Left colon (tissue), 2 donors: ENCODE data around the gene ZBTB16. TPM values are rescaled to one million over a fixed set of nuclear protein-coding genes. Genes with fewer than 3 reads are reported as not detected.

Experiments used
- ATAC-seq: fragments of 200-7000 bp; cut with Tn5 transposase; one replicate; pipeline ENCODE4 v1.9.1; 2020; ENCODE audit warnings: mild to moderate bottlenecking, moderate library complexity
- DNase-seq, 2 donors: peaks; one replicate each; pipeline ENCODE4 v3.0.0-alpha.2; 2020
- intact Hi-C, 2 donors: fragments of 100-400 bp; cut with DNase I in 1 of 2; cut with micrococcal nuclease in 1 of 2; formaldehyde crosslinking; loops; one replicate each; pipeline versions ENCODE4 v1.11.2 to v1.14.0; 2022; cut with DNase I, micrococcal nuclease
- total RNA-seq, 2 donors: library from RNA; stranded (reverse); fragmentation: NEBNext Ultra II Directional; extraction: Animal tissue kit (Norgen Biotek cat#: 25700); gene quantifications; one replicate each; pipeline ENCODE4 v1.2.1, GENCODE V29; 2021
- donor health status: DM: no; HTN: no; CAD: no.
- donor health status: DM: yes; HTN: yes; CAD: no.

The ZBTB16 gene
- total RNA-seq, 2 donors from 2014 or later = 10.0 to 75.1 TPM

DNA sequence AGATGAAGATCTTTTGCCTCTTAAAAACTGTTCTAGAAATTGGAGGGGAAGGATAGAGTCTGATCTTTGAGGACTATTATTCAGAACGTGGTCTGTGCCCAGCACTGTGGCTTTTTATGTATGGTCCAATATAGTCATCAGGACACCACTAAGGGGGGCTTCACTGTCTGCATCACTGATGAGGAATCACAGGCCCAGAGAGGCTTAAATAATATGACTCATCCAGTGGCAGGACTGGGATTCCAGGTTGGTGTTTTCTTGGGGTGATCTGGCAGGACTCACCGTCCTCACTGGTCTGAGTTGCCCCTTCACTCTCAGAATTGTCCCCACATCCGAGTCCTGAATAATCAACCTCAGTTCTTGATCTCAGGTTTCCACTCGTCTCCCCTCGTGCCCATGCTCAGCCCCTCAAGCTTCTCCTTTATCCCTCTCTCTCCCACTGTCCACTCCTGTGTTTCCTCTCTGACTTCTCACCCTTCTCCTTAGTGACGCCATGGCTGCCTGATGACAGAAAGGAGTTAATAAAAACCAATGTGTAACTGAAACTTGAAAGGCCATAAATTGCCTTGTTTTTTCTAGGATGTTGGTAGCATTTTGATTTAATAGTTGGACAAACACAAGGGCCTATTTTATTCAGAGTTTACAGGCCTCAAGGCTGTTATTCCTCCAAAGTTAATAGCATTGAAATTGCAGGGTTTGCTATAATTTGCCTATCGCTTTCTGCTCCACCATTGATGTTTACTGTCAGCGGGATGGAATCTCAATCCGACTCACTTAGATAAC, 141.0 kb downstream of the ZBTB16 start:
- ATAC-seq (no peak), DNase-seq (no peak)
- intact Hi-C loops = no loop called here

DNA sequence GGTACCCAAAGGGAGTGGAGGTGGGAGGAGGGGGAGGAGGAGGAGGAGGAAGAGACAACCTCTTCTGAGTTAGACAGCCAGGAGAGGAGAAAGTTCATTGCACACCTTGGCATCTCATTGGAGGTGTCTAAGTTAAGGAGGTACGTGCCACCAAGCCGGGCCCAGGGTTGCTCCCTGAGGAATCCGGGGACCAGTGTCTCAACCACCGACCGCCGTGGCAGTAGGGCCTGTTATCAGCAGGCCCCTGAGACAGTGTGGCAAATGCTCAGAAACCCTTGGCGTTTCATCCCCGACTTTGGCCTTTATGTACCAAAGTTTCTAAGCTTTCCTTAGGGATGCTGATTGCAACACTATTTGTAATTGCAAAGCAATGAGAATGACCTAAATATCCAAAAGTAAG, 141.7 kb downstream of the ZBTB16 start:
- DNase-seq = no peak
- intact Hi-C loops = no loop called here

DNA sequence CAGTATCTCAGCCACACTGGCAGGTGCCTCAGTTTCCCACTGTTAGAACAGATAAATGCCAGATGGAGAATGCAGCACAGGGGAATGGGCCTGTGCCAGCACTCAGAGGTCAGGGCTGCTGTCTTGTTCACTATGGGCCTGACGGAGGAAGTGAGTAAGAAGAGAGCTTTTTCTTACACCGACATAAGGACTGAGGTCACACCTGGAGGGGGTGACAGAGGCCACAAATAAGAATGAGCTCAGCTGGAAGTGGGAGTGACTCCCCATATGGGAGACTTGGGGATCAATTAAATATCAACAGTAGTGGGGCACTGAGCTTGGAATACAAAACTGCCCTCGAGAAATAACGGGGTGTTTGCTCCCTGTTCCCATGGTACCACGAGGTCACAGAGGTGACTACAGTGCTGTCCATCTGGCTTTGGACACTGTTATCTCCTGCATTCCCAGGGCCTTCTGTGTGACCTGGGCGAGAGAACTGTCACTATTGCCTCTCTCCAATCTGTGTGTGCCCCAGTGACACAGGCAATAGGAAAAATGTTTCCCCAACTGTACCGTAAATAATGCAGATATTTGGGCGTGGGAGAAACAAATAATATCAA, 142.6 kb downstream of the ZBTB16 start:
- DNase-seq (no peak), ATAC-seq (no peak)
- intact Hi-C loops = no loop called here

More for the DNA sequence above, 141.7 kb downstream of the ZBTB16 start:
- ATAC-seq = no peak

DNA sequence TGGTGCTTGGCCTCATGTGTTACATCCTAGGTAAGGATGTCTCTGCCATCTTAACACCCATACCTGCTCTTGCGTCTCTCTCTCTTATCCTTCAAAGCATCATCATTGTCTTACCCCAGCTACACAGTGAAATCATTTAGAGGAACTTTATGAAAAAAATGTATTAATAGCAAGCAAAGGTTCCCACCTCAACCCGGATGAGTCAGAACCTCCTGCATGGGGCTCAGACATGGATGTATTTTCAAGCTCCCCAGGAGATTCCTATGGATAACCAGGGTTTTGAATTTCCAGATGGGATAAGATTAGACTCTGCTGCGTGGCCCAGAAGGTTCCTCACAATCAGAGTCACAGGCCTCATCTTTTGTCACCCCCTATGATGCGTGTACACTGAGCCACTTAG, 147.6 kb downstream of the ZBTB16 start:
- DNase-seq (no peak), ATAC-seq (no peak)
- intact Hi-C loops = no loop called here

DNA sequence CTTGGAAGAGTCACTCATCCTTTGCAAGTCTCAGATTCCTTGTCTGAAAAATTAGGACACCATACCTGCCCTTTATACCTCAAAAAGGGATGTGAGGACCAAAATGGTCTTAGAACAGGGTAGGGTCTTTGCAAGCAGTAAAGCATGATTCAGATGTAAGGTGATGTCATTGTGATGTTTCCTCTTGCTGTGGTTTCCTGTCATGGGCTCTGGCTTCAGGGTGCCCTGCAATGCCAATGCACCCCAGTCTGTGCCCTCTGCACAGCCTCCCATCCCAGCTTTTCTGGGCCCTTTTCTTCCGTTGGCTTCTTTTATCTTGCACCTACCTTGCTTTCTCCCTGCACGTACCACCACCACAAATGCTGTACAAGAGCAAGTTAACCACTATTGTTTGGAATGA, 148.9 kb downstream of the ZBTB16 start:
- no peak for DNase-seq
- no peak for ATAC-seq
- intact Hi-C loops = no loop called here

DNA sequence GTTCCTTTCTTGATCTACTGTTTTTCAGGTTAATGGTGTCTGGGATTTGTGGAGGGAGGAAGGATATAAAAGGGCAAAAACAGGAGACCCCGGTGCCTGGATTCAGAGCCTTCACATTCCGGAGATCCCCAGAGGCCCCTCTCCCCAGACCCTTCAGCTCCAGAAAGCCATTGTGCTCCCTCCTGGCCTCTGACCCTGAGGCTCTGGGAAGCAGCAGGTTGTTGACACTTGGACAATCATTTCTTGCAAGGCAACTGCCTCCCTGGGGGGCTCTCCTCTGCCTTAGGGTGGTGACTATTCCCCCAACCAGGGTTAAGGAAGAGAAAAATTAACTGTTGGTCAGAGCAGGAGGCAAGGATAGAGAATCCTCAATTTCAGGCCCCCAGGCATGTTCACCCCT, 149.8 kb downstream of the ZBTB16 start:
- intact Hi-C loops = no loop called here
- DNase-seq (no peak), ATAC-seq (no peak)

DNA sequence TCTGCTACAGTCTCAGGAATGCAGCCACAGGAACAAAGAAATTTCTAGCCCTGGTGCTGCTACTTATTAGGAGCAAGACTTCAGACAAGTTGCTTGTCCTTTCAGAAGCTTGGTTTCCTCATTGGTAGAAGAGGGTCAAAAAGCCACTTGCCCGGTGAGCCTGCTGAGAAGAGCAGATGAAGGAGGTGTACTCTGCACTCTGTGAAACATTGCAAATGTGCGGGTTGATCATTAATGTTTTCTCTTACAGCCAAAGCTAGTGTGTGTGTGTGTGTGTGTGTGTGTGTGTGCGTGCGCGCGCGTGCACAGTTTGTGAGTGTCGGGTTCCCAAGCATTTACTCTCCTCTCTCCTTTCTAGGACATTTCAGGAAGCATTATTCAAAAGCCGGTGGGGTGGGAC, 150.4 kb downstream of the ZBTB16 start:
- DNase-seq = peak in 1 of 2 donors; percentile 24
- intact Hi-C loops = no loop called here
- peak; percentile 93 for ATAC-seq

DNA sequence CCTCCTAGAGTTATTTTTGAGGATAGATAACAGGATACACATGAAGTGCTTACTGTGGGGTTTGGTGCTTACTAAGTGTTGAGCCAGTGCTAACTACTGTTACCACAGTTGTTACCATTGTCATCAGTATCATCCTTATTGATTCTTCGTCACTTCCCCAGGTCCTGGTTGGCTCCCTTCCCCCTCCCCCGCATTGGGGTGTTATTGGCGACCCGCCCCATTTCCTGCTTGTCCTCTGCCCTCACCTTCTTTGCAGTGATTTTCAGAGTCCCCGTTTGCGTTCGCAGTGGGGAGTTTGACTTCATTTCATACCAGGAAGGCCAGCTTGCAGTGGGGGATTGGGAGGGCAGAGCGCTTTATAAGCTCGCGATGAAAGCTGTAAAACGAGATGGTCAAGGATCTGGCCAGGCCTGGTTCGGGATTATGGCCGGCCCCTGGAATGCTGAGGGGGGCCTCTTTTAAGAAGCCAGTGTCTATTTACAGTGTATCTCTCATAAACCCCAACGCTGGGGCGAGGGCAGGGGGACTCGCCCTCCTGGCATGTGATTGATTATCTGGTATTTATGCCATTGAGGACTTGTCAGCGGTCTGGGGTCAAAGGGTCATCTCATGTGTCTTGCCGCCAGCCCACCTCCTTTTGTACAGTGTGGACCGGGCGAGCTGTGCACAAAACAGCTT, 152.1 kb downstream of the ZBTB16 start:
- DNase-seq (no peak), ATAC-seq (no peak)
- intact Hi-C loops = no loop called here

DNA sequence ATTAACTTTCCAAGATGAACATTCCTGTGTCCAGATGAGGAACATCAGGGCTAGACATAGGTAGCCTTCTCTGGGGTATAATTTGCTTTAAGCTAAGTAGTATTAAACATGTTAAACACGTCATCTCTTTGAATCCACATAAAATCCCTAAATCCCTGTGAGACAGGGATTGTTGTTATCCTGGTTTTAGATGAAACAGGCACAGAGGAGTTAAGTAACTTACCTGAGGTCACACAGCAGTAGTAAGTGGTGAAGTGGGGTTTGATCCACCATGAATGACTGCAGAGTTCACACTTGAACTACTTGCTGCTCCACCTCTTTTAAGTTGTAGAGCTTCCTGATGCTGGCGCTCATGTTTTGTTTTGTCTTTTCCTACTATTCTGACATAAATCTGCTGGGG, 154.1 kb downstream of the ZBTB16 start:
- intact Hi-C loops = no loop called here
- DNase-seq (no peak), ATAC-seq (no peak)

DNA sequence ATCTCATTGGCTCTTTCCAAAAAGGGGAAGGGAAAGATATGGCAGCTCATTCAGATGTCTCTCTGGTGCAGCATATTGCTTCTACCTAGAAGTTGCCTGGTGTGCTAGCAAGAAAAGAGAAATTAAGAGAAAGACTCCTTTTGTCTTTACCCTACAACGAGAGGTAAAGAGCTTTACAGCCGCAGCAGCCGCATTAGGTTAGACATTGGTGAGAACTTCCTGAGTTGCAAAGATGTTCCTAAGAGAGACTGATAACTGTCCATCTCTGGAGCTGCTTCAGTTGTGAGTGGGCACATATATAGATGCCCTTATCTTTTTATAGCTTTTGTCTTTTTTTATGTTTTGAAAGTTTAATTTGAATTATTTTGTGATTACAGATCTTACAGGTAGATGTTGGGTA, 155.9 kb downstream of the ZBTB16 start:
- no peak for DNase-seq
- no peak for ATAC-seq
- intact Hi-C loops = no loop called here

DNA sequence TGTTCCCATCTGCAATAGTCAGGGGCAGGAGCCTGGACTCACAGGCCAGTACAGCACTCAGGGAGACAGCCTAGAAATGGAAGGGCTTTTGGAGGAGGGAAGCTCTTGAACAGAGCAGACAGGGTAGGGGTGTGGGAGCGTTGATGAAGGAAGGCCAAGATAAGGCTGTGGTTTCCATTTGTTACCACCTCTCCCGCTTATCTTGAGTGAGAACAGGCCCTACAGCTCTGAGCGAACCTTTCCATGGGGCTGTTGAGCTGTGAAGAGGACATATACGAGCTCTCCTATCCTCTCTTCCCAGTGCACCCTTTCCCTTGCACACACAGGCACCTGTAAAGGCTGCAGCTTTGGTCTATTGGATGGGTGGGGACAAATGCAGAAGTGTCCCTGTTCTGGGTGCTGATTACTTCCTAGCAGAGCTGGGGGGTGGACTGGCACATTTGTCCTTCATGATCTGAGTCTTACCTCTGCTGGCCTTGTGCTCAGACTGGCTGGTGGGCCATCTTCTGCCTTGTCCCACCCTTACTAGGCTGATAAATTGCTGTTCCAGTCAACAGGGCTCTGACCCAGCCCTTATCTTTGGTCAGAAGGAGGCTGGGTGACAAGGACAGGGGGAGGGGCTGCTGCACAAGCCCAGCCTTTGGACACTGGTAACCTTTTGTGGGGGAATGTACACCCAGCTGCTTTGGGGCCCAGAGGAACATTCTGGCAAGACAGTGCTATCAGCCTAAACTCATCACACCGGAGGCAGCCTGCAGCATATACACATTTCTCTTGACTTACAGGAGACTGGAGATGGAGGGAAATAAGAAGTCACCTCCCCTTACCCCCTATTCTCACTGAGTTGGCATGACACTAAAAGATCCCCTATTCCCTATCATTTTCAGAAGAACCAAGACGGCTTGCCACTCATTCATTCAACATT, 156.6 kb downstream of the ZBTB16 start:
- DNase-seq (no peak), ATAC-seq (no peak)
- intact Hi-C loops = no loop called here

DNA sequence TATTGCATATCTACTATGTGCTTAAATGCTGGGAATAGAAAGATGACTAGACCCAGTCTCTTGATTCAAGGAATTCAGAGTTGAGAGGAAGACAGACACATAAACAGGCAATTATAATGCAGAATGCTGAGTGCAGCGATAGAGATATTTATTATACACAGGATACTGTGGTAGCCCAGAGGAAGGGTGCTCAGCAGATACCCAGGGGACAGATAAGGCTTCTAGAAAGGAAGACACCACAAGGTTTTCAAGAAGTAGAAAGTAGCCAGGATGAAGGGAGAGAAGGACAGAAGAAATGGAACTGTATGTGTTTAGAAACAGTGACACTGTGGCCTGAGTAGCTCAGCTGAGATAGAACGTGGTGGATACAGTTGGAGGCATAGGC, 157.3 kb downstream of the ZBTB16 start:
- DNase-seq (no peak), ATAC-seq (no peak)
- intact Hi-C loops = no loop called here

DNA sequence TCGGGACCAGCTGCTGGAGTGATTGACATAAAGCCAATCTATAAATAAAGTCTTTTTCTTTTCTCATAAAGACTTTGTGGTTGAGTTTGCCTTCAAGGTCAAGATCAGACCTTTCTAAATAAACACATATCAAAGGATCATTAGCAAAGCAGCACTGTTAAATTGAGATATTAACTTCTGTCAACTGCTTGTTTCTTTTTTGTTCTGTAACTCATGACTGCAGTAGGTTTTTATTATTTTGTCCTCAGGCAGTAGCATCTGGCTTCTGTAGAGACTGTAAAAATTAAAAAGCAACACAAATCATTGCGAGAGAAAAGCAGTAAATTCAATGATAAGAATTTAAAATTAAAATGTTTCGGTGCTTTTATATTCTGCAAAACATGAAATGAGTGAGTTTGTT, 159.0 kb downstream of the ZBTB16 start:
- intact Hi-C loops = no loop called here
- DNase-seq (no peak), ATAC-seq (no peak)

DNA sequence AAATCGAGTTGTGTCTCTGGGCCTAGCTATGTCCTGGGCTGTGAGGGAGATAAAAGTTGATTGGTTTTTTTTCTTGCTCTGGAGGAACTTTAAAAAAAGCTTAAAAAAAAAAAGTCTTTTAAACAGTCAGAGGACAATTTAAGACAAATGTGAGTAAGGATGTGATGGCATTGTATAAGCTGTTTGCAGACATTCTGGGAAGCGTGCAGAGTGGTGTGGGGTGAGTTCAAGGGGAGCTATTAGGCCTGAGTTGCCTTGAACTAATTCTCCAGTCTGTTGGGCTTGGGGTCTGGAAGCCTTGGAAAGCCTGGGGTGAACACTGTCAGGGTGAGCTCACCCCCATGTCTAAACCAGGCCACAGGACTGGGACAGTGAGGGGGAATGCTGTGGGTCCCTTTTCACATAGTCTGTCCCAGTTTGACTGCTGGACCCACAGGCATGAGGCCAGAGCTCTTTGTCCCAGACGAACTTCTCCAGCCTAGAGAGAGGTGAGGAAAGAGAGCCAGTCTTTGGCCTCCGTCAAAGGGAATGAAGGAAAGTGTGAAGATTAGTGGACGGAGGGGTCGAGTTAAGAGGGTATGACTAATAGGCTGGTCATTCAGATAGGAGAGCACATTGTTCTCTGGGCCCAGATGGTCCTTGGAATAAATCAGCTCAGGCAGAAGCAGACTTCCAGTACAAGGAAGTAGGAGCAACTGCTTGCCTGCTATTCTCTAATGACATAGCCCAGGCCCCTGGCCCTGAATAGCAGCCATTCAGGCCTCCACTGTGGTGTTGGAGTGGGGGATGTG, 160.2 kb downstream of the ZBTB16 start:
- no peak for ATAC-seq
- intact Hi-C loops = no loop called here
- no peak for DNase-seq

DNA sequence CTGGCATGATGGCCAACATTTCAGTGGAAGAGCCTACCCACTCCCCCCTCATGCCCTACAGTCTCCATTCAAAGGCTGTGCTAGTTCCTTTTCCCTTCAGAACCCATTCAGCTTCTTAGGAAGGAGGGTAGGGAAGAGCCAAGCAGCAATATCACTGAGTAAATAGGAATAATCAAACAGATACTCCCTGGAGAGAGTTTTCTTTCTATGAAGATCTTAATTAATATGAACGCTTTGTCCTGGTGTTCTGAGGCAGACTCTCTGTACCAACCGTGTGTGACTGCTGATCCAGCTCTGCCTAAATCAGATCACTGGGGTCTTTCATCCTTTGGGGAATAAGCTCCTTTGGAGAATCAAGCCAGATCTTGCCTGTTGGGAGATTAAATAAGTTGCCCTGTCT, 161.5 kb downstream of the ZBTB16 start:
- ATAC-seq = no peak
- no peak for DNase-seq
- intact Hi-C loops = no loop called here

DNA sequence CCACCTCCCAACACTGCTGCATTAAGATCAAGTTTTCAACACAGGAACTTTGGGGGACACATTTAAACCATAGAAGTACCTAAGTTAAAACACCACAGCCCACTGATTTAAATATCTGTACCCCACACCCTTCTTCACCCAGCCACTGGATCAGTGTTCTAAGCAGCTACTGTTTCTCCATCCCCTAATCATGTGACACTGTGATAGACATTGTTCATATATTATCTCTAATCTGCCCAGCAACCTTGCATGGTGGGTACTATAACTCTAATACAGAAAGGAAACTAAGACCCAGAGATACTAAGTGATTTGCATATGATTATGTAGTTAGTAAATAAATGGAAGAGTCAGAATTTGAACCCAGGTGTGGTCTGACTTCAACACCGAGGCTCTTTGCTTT, 166.2 kb downstream of the ZBTB16 start:
- ATAC-seq = no peak
- intact Hi-C loops = no loop called here
- DNase-seq = no peak

DNA sequence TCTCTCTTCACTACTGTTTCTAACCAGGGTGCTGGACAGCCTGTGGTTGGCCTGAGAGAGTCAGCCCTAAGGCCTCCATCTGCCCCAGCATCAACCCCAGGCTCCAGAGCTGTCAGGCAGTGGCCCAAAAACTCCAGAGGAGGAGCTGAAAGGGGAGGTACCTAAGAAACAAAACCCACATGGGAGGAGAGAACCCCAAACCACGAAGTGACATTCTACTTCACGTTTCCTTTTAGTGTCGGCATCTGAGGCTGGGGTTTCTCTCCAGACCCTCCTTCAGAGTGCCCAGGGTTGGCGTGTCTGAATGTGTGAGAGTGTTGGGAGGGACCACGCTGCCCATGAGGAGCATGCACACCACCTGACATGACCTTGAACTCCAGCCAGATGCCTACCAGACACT, 166.8 kb downstream of the ZBTB16 start:
- intact Hi-C loops = no loop called here
- no peak for DNase-seq
- no peak for ATAC-seq
